Measurements from ENCODE around the gene ADGRG1. TPM values are rescaled to one million over a fixed set of nuclear protein-coding genes. Genes with fewer than 3 reads are reported as not detected.

The ADGRG1 gene
- total RNA-seq, 1 experiment from 2014 or later = 10.2 TPM

DNA sequence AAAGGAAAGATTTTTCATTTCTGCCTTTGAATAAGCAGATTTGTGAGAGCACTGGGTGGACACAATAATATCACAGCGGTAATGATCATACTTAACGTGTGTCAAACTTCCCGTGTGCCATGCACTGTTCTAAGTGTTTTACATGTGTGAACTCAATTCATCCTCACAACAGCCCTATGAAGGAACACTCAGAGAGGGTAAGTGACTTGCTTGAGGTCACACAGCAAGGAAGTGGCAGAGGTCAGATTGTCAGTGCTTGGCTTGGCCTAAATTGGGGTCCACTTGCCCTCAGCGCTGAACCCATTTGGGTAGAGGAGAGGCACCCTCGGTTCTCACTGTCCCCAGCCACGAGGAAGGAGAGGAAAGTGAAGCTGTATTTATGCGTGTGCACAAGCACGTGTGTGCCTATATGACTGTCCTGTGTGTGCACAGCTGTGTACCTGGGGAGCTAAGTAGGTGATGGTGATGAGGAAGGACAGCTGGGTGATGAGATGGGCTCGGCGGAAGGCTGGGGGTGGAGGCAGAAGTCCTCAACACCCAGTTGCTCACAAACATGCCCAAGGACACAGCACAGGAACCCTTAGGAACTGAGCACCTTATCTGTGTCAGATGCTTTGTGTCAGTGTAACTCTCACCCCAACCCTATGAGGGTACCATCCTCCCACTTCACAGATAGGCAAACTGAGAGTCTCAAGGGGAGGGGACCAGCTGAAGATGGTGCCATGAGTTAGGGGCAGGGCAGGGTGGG, 29.9 kb downstream of the ADGRG1 start:
- BruUV-seq (replicated peaks) = no TSS peak
- intact Hi-C loops (cut with micrococcal nuclease) = no loop called here

DNA sequence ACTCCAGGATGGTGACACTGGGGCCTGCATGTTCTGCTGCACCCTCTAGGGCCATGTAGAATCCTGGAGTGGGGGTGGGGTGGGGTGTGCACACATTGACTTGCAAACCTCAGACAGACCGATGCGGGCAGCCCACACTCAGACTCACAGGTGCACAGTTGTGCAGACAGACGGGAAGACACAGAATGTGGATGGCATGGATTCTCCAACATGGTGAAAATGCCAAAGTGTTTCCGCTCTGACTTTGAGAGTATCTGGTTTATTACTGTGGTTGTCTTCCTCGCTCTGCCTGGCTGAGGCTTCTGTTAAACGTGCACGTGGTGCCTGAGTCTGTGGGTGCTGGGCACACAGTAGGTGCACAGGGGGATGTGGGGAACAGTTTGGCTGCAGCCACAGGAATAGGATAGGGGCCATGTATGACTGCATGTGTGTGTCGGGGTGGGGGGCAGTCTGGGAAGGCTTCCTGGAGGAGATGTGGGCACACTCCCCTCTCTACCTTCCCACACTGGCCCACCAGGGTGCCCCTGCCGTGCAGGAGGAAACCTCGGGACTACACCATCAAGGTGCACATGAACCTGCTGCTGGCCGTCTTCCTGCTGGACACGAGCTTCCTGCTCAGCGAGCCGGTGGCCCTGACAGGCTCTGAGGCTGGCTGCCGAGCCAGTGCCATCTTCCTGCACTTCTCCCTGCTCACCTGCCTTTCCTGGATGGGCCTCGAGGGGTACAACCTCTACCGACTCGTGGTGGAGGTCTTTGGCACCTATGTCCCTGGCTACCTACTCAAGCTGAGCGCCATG, 30.6 kb downstream of the ADGRG1 start:
- no peak overlapping the region for H3K27ac Mint-ChIP-seq (ENCODE audit: low read depth, unreplicated experiment)
- peaks cover 6% of the 10 kb centered on the region for H3K4me1 Mint-ChIP-seq (ENCODE audit: insufficient read depth, unreplicated experiment)
- no peaks in the 10 kb centered on the region for H3K27me3 Mint-ChIP-seq (ENCODE audit: insufficient read depth, unreplicated experiment)
- H3K9me3 Mint-ChIP-seq (ENCODE audit: unreplicated experiment) = no peaks in the 10 kb centered on the region
- intact Hi-C loops (cut with micrococcal nuclease) = no loop called here
- ChIA-PET POLR2A (no interaction called here), CTCF (interaction anchor here (1.5 to 2.0 kb wide), 2 partner anchors 10 kb away, joined by 4 to 9 read pairs; no protein-coding TSS in a partner anchor)
- BruUV-seq (replicated peaks) = no TSS peak
- H3K36me3 Mint-ChIP-seq (ENCODE audit: insufficient read depth, unreplicated experiment) = no peaks in the 10 kb centered on the region
- TF ChIP-seq, protein P1, sequence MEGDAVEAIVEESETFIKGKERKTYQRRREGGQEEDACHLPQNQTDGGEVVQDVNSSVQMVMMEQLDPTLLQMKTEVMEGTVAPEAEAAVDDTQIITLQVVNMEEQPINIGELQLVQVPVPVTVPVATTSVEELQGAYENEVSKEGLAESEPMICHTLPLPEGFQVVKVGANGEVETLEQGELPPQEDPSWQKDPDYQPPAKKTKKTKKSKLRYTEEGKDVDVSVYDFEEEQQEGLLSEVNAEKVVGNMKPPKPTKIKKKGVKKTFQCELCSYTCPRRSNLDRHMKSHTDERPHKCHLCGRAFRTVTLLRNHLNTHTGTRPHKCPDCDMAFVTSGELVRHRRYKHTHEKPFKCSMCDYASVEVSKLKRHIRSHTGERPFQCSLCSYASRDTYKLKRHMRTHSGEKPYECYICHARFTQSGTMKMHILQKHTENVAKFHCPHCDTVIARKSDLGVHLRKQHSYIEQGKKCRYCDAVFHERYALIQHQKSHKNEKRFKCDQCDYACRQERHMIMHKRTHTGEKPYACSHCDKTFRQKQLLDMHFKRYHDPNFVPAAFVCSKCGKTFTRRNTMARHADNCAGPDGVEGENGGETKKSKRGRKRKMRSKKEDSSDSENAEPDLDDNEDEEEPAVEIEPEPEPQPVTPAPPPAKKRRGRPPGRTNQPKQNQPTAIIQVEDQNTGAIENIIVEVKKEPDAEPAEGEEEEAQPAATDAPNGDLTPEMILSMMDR (IDR thresholded peaks at IDR 0.05; ENCODE audit: unreplicated experiment) = no peak
- H3K4me3 Mint-ChIP-seq (ENCODE audit: unreplicated experiment) = no peak overlapping the region
- DNase-seq (ENCODE audit: unreplicated experiment) = no peak

More for the DNA sequence above, 29.9 kb downstream of the ADGRG1 start:
- Mint-ChIP-seq H3K27ac (ENCODE audit: low read depth, unreplicated experiment) (no peak overlapping the region), H3K36me3 (ENCODE audit: insufficient read depth, unreplicated experiment) (no peaks in the 10 kb centered on the region), H3K4me1 (ENCODE audit: insufficient read depth, unreplicated experiment) (peaks cover 6% of the 10 kb centered on the region), H3K4me3 (ENCODE audit: unreplicated experiment) (no peak overlapping the region), H3K9me3 (ENCODE audit: unreplicated experiment) (no peaks in the 10 kb centered on the region), H3K27me3 (ENCODE audit: insufficient read depth, unreplicated experiment) (no peaks in the 10 kb centered on the region)
- TF ChIP-seq, protein P1 (IDR thresholded peaks at IDR 0.05; ENCODE audit: unreplicated experiment) = no peak
- CTCF ChIA-PET = interaction anchor here (2.0 kb wide), 1 partner anchor 9 kb away, joined by 9 read pairs; no protein-coding TSS in a partner anchor
- no peak for DNase-seq (ENCODE audit: unreplicated experiment)
- POLR2A ChIA-PET = no interaction called here

DNA sequence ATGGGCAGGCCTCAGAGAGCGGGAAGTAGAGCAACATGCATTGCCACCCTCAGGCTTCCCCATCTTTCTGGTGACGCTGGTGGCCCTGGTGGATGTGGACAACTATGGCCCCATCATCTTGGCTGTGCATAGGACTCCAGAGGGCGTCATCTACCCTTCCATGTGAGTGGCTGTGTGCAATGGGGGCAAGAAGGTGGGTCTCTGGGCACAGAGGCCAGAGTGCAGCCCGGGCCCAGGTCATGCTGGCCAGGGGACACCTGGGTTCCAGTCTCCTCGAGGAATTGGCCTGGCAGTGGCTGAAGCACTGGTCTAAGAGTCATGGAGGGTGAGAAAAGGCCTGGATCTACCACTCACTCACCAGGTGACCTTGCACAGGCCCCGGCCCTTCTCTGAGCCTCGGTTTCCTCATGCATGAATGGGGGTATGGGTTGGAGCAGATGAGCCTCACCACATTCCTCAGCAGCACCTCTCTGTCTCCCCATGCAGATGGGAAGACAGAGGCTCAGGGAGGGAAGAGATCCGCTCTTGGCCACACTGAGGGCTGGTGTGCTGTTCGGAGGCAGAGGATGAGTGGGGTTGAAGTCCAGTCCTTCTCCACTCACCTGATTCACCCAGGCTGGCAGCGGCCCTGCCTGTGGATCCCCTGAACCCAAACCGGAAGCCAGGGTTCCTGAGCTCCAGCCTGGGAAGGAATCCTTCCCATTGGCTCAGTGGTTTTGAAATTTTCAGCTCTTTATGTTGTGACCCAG, 32.5 kb downstream of the ADGRG1 start:
- Mint-ChIP-seq H3K36me3 (ENCODE audit: insufficient read depth, unreplicated experiment) (no peaks in the 10 kb centered on the region), H3K27ac (ENCODE audit: low read depth, unreplicated experiment) (no peak overlapping the region), H3K9me3 (ENCODE audit: unreplicated experiment) (no peaks in the 10 kb centered on the region), H3K27me3 (ENCODE audit: insufficient read depth, unreplicated experiment) (no peaks in the 10 kb centered on the region), H3K4me1 (ENCODE audit: insufficient read depth, unreplicated experiment) (no peaks in the 10 kb centered on the region), H3K4me3 (ENCODE audit: unreplicated experiment) (no peak overlapping the region)
- intact Hi-C loops (cut with micrococcal nuclease) = no loop called here
- no TSS peak for BruUV-seq (replicated peaks)
- CTCF ChIA-PET = interaction anchor here (0.5 to 1.5 kb wide), 2 partner anchors 12 to 19 kb away, joined by 4 read pairs; no protein-coding TSS in a partner anchor
- POLR2A ChIA-PET = no interaction called here
- TF ChIP-seq, protein P1 (IDR thresholded peaks at IDR 0.05; ENCODE audit: unreplicated experiment) = no peak
- DNase-seq (ENCODE audit: unreplicated experiment) = no peak

DNA sequence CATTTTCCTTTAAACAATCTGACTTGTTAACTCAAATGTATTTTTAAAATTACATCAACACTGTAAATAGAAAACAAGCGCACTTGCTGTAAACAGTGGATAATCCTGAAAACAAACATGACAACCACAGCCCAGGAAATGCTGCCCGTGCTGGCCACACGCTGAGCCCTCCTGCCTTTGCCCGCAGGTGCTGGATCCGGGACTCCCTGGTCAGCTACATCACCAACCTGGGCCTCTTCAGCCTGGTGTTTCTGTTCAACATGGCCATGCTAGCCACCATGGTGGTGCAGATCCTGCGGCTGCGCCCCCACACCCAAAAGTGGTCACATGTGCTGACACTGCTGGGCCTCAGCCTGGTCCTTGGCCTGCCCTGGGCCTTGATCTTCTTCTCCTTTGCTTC, 33.1 kb downstream of the ADGRG1 start:
- ChIA-PET POLR2A (no interaction called here), CTCF (no interaction called here)
- Mint-ChIP-seq H3K4me3 (ENCODE audit: unreplicated experiment) (no peak overlapping the region), H3K4me1 (ENCODE audit: insufficient read depth, unreplicated experiment) (no peaks in the 10 kb centered on the region), H3K27ac (ENCODE audit: low read depth, unreplicated experiment) (no peak overlapping the region), H3K9me3 (ENCODE audit: unreplicated experiment) (no peaks in the 10 kb centered on the region), H3K27me3 (ENCODE audit: insufficient read depth, unreplicated experiment) (no peaks in the 10 kb centered on the region), H3K36me3 (ENCODE audit: insufficient read depth, unreplicated experiment) (no peaks in the 10 kb centered on the region)
- BruUV-seq (replicated peaks) = no TSS peak
- intact Hi-C loops (cut with micrococcal nuclease) = no loop called here
- DNase-seq (ENCODE audit: unreplicated experiment) = no peak
- TF ChIP-seq, protein P1 (IDR thresholded peaks at IDR 0.05; ENCODE audit: unreplicated experiment) = no peak
